GM18873 (cell line): ENCODE data around the gene ATF6.
A peak's percentile ranks its signal among the peaks of the same experiment; 100 is the strongest.
"Not testable (repeated sequence)": the region's sequence is repeated elsewhere in the genome, so short reads cannot be mapped to it uniquely, and the experiment has no call there.

Experiments
- ATAC-seq: cut with Tn5 transposase; IDR thresholded peaks from one replicate; pipeline ENCODE4 v1.9.1; 2021; ENCODE audit warnings: mild to moderate bottlenecking, moderate library complexity, moderate number of reproducible peaks; ENCODE audit not compliant: unreplicated experiment, low FRiP score

ATF6 gene

DNA sequence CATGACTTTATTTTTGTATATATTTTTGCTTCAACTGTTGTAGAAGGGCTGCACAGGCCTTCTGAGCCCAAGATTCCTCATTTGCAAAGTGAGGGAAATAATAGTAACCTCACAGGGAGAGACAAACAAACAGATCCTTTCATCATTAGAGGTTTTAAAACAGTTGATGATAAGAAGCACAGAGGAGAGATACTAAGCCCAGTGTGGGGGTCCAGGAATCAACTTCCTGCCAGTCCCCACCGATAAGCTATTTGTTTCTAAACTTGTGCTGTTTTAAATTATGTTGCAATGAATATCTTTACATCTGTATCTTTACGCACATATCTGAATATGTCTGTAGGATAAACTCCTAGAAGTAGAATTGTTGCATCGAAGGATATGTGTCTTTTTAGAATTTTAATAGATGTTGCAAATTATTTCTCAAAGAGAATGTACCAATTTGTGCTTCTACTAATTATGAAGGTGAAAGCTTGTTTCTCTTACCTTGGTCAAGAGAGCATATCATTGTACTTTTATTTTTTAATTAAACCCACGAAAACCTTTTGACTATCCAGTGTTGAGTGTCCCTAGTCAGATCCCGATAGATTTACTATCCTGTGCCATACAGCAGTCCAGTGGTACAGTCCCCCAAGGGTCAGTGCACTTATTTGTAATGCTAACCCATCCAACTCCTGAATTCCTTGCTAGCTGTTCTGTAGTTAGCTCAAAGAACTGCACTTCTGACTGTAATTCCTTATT is 34.0 kb upstream of the ATF6 start:
- ATAC-seq, result no peak

DNA sequence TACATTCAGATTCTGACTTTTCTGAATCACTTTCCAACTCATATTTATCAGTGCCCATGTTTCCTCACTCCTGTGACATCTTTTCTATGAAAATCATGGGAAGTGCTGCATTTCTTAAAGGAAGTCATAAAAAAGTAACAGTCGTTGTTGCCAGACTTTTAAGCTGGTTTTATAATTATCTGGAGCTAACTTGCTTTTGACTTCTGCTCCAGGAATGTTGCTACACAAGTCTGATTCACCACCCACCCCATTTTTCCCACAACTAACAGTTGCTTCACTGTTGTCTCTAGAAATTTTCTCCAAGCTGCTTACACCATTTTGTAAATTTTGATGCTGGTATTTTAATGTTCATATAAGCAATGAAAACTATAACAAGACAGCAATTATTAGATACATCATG is 32.6 kb upstream of the ATF6 start:
- no peak for ATAC-seq

DNA sequence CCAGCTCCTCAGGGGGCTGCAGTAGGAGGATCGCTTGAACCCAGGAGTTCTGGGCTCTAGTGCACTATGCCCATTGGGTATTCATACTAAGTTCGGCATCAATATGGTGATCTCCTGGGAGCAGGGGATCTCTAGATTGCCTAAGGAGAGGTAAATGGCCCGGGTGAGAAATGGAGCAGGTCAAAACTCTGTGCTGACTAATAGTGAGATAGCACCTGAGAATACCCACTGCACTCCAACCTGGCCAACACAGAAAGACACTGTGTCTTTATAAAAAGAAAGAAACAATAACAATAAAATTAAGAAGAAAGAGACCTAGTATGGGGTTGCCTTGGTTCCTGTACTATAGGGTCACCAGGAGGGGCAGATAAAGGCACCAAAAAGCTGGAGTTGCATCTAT is 30.3 kb upstream of the ATF6 start:
- no peak for ATAC-seq

DNA sequence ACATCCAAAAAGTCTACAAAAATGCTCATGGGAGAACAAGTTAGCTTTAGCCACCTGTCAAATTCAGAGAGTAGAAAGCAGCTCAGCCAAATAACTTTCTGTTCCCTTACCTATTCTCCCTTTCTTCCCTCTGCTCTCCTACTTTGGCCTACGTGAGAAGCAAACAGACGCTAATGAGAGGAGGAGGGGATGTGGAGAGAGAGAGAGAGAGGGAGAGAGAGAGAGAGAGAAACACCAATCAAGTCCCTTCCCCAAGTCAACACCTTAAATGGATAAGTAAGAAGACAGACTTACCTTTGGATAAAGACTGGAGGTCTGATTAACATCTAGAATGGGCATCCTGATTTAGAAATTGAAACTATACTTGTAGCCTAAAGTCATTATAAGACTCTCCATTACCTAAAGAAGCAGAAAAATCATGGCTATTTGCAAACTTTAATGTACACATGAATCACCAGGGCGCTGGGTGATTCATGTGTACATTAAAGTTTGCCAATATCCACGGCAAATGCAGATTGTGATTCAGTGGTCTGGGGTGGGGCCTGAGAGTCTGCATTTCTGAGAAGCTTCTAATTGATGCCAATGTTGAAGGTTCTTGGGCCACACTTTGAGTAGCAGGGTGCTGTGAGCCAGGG is 29.7 kb upstream of the ATF6 start:
- no peak for ATAC-seq

DNA sequence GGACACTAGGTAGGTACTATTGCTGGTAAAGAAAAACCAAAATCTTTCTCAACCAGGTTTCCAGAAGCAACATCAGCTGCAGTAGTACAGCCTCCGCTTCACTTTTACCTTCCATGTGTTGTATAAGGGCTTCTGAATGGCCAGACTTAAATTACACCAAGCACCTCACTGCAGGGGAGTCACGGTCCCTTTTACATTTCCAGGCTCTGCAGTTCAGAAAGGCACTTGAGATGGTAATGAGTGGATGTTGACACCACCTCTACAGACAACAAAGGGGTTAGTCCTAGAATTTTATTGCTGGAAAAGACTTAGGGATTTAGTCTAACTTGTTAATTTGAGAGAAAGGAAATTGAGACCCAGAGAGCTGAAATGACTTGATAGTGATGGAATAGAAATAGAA is 28.5 kb upstream of the ATF6 start:
- no peak for ATAC-seq

DNA sequence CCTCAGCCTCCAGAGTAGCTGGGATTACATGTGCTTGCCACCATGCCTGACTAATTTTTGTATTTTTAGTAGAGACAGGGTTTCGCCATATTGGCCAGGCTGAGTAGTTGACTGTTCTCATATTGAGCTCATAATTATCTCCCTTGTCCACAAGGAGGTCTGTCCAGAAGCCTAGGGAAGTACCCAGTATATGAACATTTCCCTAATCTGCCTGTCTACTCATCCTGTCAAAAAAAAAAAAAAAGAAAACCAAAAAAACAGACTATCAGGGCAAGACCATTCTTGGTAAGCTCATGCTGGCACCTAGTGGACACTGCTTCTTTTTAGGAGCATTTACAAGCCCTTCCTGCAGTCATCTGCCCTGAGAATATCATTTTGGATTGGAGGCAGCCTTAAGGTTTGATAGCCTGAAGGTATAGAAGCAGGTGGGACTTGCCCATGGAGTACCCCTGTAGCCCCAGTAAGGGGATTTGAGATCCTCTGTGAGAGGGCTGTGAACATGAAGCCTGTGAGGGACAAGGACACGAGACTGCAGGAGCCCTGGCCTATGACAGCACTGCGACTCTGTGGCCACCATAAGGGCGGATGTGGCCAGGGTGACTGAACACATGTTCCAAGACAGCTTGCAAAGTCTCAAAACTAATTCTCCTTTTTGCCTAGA is 27.4 kb upstream of the ATF6 start:
- ATAC-seq, result peak; percentile 49

DNA sequence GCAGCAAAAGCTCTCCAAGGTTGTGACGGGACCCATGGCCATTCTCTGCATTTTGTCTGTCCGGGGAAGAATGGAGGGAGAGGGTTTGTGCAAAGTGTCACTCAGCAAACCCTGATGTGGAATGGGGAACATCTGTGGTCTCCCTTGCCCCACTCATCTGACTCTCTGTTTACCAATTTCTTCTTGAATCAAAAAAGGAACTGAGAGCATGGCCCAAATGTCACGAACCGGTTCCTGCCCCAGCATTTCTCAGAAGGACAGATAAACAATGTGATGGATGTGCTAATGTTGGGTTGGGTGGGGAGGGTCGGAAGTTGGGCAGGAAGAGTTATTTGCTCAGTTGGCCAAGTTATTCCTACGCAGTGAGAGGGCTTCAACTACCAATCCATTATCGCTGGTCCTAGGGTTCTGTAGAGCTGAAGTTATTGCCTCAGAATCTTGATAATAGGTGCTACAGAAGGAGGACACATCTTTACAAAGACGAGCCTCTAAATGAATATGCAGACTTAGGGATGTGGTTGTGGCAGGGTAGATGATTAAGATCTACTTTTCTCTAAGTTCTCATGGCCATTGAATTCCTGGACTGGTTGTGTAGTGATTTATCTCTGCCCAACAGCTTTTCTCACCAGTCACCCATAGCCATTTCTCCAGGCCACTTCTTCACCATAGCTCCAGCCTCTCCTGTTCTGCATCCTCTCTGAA is 26.1 kb upstream of the ATF6 start:
- no peak for ATAC-seq

DNA sequence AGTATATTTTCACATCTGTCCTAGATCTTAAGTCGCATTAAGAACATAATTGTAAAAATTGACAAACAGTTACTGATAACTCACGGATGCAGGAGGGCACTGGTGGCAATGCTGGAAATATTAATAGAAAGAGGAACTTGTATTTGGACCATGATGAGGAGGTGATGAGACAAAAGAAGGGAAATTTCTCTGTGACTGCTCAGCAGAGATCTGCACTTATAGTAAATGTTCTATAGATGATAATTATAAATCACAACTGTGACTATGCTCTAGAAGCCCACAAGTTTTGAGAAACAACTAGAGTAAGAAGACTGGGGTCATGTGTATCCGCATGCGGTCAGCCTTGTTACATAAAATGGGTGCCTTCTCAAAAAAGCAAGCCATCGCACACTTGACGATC is 25.2 kb upstream of the ATF6 start:
- no peak for ATAC-seq

DNA sequence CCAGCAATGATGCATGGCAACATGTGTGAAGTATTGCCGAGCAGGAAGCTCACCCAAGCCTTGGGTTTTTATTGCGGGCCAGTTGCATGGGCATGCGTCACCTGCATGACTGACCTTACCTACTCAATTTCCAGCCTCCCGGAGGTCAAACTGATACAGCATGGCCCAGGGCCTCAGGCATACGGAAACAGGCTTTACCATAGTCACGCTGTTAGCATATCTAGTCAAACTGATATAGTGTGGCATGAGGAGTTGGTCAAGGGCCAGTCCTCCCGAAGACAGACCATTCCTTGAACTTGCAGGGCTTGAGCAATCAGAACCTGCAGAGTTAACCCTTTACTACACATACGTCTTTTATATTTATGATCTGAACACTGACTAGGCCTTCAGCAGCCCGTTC is 22.9 kb upstream of the ATF6 start:
- no peak for ATAC-seq

DNA sequence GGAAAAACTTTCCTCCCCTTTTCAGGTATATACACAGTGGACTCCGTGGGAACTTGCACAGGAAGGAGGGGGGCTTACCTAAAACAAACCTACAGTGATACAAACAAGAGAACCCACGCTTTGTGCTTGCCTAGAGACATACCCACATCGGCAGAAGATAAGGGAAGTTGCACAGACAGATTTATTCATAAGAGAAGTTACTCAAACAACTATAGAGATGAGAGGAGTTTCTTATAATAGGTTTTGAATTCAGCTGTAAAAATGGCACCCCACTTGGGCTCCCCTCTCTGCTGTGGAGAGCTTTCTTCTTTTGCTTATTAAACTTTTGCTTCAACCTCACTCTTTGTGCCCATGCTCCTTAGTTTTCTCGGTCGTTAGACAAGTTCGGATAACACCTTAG is 18.3 kb upstream of the ATF6 start:
- no peak for ATAC-seq

DNA sequence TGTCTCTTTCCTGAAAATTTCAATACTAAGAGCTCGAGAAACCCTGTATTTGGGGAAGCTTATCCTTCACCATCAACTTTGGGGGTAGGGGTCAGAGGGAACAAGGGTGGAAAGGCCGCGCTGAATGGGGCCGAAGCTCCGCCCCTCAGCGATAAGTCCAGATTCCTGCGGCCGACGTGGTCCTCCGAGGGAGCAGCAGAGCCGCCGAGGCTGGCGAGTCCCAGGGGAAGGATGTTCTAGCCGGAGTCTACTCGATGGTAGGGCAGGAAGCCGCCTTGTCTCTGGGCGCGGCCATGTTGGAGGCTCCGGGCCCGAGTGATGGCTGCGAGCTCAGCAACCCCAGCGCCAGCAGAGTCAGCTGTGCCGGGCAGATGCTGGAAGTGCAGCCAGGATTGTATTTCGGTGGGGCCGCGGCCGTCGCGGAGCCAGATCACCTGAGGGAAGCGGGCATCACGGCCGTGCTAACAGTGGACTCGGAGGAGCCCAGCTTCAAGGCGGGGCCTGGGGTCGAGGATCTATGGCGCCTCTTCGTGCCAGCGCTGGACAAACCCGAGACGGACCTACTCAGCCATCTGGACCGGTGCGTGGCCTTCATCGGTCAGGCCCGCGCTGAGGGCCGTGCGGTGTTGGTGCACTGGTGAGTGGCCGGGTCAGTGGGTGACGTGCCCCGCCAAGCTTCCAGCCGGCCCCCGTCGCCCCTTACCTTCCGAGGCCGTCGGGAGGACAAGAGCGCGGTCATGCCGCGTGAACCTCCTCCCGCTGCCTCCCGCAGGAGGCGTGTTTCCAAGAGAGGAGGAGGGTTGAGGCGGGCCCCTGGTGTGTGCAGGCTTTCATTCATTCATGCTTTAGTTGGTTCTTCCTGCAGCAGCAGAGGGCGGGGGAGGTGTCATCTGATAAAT is 16.4 kb upstream of the ATF6 start, which contains the start of gene DUSP12:
DUSP12 (plus strand) TSS at position 278 of the 899 bp plus-strand sequence; CDS start at position 294, 16 bp downstream.
- peak; percentile 92 for ATAC-seq

DNA sequence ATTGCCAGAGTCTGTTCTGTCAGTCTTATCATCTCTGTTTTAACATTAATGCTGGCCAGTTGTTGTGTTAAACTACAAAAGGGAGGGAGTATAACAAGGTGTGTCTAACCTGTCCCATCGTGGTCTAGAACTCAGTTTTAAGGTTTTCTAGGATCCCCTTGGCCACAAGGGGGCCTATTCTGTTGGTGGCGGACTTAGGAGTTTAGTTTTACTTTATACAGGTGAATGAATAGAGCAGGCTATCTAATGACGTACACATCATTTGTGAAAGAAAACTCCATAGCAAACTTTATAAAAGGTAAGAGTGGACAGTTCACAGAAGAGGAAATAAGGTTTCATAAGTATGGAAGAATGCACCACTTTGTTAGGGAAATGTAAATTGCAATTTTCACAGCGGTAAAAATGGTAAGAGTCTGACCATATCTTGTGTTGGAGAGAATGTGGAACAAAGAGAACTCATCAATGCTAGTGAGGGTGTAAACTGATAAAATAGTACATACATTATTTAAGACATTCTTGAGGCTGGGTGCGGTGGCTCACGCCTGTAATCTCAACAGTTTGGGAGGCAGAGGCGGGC is 2.5 kb upstream of the ATF6 start:
- no peak for ATAC-seq

DNA sequence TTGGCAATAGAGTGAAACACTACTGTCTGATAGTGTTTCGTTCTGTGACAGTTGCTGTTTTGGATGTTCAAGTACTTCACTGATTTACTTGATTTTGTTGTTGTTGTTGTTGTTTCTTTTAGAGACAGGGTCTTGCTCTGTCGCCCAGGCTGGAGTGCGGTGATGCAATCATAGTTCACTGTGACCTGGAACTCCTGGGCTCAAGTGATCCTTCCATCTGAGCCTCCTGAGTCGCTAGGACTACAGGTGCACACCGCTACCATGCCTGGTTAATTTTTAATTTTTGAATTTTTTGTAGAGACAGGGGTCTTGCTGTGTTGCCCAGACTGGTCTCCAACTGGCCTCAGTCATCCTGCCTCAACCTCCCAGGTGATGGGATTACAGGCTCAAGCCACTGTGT is 2.3 kb downstream of the ATF6 start:
- ATAC-seq, result no peak

DNA sequence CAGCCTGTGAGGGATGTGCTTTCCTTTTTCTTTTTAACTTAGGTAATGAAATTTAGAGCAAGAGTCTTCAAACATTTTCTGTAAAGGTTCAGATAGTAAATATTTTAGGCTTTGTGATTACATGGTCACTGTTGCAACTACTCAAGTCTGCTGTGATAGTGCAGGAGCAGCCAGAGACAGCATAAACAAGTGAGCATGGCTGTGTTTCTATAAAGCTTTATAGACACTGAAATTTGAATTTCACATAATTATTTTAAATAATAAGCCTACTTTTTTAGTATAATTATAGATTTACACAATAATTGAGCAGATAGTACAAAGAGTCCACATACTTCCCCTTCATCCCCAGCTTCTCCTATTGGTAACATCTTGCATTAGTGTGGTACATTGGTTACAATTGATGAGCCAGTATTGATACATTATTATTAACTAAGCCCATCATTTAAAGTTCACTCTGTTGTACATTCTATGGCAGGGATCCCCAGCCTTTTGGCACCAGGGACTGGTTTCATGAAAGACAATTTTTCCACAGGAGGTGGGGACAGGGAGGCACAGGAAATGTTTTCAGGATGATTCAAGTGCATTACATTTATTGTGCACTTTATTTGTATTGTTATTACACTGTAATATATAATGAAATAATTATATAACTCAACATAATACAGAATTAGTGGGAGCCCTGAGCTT is 3.0 kb downstream of the ATF6 start:
- ATAC-seq, result no peak

DNA sequence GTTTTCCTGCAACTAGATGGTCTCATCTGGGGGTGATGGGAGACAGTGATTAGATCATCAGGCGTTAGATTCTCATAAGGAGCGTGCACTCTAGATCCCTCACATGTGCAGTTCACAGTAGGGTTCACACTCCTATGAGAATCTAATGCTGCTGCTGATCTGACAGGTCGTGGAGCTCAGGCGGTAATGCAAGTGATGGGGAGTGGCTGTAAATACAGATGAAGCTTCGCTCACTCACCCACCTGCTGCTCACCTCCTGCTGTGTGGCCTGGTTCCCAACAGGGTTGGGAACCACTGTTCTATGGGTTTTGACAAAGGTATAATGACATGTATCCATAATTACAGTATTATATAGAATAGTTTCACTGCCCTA is 3.5 kb downstream of the ATF6 start:
- not testable (repeated sequence) for ATAC-seq

DNA sequence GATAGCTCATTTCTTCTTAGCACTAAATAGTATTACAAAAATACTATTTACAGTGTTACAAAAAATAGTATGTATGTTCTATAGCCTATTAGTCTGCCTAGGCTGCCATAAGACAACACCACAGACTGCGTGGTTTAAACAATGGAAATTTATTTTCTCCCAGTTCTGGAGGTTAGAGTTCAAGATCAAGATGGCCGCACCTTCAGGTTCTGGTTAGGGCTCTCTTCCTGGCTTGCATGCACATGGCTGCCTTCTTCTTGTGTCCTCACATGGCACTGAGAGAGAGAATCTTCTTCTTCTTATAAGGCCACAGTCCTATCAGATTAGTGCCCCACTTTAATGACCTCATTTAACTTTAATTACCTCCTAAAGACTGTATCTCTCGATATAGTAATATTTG is 4.1 kb downstream of the ATF6 start:
- ATAC-seq, result no peak

DNA sequence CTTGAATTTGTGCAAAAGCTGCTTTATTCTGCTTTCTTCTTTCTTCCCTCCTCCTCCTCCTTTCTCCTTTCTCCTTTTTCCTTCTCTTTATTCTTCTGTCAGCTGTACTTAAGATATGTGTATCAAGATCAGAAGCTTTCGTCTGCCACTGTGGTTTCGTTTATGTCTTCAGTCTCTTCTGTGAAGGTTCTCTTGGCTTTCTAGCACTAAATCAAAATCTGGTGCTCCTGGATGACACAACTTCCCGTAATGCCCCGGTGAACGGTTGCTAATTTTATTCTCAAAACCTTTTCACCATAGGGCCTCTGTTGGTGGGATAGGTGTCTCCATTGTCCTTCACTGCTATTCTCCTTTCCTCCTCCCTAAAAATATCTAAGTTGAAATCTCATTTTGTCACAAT is 5.0 kb downstream of the ATF6 start:
- no peak for ATAC-seq

DNA sequence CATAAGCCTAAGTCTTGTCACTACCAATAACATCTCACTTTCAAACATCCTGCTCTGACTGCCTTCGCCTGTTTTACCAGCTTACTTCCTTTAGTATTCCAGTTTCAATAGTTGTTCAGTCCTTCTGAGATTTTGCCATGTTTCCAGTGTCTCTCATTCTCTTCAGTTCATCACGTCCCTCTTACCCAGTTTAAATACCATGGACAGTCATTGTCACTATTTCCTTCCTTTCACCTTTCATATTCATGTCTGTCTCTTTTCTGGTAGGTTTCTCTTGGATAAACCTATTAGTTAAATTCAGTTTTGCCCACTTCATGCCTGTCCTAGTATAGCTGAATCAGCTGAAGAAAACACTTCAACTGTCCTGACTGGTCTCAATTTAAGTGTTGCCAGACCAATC is 5.9 kb downstream of the ATF6 start:
- ATAC-seq, result no peak

DNA sequence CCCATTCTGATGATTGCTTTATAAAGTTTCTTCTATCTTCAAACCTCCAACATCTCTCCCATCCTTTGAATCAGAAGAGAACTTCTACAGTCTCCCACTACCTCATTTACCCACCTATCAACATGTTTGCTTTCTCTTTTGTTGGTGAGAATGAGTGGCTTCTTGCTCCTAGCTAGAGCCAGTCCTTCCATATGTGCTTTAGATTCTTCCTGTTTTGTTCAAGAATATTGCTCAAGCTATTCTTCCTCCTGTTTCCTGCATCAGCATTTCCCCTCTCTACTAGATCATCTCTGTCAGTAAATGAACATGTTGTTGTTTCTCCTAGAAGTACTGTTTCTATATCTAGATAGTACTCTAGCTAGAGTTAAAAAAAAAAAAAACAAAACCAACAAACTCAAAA is 6.3 kb downstream of the ATF6 start:
- no peak for ATAC-seq
